HG02623 (cell line): ENCODE data around the gene FOXC1.

Experiments
- ATAC-seq: cut with Tn5 transposase; IDR thresholded peaks from one replicate; pipeline ENCODE4 v1.9.1; 2021; ENCODE audit warnings: moderate library complexity; ENCODE audit not compliant: unreplicated experiment

The FOXC1 gene

DNA sequence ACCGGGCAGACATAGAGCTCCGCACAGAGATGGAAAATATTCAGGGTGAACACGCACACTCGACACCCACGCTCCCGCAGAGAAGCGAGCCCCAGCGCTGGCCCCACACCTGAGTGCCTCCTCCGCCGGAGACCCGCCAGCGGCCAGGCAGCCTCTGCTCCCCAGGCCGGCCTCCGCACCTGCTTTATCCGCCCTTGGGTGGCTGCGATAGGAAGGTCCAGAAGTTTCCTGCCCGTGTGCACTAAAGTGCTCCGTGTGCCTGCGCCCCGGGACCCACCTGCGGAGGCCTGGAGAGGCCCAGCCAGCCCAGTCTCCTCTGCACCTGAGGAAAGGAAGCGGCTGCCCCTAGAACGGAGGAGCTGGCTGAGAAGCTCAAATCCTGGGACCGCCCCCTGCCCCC is 10.8 kb upstream of the FOXC1 start:
- no peak for ATAC-seq

DNA sequence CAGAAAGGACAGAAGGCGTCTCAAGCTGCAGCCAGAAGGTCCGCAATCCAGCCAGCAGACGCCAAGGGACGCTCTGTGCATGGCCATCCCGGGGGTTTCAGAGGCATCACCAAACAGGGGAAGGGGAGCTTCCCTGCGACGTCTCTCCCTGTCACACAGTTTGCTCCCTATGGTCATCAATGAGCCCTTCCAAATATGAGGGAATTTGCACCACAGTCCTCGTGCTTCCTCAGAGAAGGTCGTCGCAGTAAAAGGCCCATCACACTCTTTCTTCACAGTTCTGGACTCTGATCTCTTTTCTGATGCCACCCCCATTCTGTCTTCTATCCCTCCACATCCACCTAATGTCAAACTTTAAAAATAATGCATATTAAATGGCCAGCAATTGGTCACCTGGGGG is 10.2 kb upstream of the FOXC1 start:
- no peak for ATAC-seq

DNA sequence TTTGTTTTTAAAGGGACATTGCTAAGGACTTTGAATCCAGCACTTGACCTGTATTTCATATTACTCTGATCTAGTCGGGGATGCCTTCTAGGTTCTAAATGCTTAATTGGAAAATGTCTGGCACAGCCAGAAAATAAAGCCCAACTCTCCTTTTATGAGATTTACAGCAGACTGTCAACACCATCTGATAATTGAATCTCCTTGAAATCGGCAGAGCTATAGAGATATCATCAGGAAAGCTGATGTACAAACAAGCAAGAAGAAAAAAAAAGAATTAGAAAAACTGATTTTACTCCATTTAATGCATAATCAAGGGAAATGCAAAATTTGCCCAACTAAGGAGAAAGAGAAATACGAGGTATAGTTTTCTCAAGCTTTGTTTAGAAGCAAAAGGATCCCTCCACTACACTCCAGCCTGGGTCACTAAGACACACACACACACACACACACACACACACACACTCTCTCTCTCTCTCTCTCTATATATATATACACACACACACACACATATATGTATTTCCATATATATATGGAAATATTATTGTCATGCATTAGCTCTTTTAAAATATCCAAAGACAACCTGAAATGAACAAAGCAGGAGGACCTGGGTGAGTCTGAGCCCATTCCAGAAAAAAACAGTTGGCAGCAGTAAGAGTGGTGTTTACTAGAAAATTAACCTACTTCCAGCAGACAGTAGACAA is 9.5 kb upstream of the FOXC1 start:
- no peak for ATAC-seq

DNA sequence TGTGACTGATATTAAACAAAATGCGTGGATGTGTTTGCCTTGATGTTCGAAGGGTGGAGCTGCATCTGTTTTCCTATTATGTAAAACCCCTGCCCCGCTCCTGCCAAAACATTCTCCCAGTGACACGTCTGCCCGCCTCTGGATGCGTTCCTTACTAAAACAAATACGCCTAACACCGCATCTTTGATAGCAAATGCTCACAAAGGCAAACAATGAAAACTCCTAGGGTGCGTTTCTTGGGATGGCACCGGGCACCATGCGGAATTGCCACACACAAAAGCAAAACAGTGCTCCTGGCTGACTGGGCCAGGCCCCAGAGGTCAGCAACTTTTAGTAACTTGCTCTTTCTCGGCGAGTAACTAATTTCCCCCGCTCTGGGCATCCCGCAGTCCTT is 9.0 kb upstream of the FOXC1 start:
- ATAC-seq: no peak

DNA sequence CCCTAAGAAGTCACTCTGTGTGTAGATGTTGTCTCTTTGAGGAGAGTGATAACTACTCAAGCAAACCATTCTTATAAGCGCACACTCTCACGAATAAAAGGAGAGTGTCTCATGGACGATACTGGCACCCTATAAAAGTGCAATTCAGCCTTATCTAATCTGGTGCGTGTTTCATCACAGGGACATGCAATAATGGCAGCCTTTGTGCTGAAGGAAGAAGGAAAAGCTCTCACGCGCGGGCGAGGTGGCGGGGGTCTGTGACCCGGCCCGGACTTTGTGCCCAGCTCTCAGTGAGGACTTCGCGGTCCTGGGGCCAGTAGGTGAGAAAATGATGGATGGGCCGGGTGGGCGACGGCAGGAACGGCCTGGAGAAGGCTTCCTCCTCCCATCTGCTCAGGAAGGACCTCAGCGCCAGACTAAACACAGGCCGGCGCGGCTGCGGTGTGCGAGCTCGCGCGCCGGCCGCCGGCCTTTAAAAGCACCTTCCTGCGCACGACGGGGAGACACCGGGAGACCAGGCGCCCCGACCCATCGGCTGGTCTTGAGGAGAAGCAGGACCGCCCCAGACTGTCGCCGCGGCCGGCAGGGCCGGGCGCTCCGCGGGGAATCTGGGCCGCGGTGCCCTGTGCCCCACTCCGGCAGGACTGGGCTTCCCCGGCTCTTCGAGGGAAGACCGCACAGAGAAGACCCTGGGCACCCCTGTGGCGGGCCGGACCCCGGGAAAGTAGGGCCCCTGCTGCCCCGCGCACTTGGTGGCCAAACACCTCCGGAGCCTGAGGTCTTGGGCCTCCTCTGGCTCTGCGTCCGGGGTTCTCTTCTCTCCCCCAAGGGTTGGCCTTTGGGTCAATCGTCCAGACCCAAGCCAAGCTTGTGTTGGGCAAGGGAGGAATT is 8.3 kb upstream of the FOXC1 start:
- ATAC-seq: no peak

DNA sequence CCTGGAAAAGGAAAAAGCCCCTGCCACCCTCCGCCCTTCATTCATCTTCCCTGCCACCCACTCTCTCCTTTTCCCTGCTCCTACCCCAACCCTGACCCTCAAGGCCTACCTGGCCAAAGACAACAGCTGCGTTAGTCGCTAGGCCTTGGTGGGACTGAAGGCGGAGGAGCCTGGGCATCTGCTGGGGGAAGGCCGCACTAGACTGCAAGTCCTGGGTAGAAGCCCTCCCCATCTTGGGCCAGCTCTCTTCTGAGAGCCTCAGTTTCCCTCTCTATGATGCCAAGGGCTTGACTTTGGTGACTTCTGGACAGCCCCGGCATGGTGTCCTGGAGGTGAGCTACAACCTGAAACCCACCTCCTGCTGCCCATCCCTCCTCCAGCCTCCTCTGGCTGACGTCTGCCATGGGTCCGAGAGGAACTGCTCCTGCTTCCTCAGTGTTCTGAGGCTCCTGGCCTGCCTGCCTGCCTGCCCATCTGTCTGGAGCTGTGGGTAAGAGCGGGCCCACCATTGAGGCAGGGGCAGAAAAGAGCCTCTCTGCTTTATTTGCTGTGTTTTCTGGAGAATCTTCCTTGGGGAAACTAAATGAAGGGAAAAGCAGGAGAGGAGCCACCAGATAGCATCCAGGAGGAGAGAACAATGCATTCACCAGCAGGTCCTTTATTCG is 7.5 kb upstream of the FOXC1 start:
- no peak for ATAC-seq

DNA sequence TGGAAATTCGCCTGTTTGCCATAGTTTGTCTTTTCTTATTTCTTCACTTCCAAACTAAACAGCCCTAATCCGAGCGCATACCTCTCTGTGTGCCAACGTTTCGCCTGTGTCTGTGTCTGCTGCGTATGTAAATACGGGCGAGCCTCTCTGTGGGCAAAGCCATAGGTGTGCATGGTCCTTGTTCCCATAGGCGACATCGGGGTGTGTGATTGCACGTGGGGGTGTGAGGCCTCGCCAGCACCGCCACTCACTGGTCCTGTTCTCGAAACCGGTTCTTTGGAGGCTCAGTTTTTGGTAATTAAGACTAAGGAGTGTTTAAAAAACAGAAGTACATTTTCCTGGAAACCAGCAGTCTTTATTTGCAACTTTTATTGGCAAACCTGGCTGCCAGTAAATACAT is 6.0 kb upstream of the FOXC1 start:
- ATAC-seq: no peak

DNA sequence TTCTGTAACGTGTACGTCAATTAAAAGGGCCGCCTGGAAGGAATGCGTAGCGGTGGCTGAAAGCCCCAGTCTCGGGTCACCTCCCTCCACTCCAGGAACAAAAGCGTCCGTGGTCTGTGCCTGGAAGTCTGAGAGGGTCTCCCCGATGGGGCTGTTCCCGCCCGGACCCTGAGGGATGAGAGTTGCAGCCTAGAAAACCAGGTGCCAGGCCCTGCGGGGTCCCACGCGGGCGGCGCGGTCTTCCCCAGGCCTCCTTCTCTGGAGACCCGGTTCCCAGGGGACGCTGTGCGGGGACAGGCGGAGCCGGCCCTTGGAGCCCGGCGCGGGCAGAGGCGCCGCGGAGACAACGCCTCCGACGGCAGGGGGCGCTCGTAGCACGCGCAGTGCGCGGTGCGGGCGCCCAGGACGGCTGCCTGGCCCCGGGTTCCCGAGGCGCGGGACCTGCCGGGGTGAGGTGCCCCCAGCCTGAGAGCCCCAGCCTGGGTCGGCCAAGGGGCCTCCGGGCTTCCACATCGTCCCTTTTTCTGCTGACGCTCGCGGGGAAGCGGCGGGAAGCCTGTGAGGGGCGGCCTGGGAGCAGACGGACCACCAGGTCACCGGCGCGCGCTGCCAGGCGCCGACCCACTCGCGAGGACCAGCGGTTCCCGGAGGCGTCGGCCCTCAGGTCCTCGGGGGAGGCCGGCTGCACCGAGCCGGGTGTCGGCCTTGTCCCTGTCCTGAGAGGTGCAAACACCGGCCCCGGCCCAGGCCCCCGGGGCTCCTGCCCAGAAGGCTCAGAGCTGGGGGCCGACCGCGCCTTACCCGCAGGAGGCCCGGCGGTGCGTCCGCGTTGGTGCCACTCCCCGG is 5.3 kb upstream of the FOXC1 start:
- peak; percentile 56 for ATAC-seq

DNA sequence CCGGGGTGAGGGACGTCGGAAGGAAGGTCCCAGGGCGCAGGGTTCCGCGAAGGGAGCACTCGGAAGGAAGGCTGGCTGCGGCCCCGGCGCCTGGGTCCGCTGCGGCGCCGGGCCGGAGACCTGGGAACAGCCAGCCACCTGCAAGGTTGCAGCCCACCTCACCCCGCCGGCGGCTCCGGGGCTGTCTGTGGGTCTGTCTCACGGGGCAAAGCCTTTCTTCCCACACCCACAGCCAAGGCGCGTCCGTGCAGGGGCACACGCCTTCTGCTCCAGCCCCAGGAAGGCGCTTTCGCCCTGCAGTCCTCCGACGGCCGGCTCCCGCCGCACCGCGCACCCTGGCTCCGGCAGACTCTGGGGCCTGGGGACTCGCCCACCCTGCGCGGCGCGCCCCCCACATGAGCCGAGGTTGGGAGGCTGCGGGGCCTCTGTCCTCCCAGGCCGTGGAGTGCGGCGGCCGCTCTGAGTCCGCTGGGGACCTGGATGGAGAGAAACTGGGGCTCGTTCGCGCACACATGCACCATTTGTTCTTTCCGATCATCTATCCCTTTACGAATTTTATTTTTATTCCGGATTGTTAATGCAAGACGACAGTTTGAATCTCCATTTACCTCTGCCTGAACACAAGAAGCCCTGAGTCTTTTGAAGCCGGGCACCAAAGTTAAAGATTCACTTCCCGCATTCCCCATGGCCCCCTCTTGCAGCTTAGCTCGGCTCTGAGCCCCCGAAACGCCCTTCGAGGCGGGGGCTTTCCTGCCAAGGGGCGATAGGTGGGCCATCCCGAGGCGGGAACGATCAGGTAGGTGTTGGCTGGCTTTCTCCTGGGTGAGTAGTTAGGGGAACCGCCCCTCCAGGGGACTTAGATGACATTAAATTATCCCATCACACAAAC is 4.5 kb upstream of the FOXC1 start:
- ATAC-seq: no peak

DNA sequence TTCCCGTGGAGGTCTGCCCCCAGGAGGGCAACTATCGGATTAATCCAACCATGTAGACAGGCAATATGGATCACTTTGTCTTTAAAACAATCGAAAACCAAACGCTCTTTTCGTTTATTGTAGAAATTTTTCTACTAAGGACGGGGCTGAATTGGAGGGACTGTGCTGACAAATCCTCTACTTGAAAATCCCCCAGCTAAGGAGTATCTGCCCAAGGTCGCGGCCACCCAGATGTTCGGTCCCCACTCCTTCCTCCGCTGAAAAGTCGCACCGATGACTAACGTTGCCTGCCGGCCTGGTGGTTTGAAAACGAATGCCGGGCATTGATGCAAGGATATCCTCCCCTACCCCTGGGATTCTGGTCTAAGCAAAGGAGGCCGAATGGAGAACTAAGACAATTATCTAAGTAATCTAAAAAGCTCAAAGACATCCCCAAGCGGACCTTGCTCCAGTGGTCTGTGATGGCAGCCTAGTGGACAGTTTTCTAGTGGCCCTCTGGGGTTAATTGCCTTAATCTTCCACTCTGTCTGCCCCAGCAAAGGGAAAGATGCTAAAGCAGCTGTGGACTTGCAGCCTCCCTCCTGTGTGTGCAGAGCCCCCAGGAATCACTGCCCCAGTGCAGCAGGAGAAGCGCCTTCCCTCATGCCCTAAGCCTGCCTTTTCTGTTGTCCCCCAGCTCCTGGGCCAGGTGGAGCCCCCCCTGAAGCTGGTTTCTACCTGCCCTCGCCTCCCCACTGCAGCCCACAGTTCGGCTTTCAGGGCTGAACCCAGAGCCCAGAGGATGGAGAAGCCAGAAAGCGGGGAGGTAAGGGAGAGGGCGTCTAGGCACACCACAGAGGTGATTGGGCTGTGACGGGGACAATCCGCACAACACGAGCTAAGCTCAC is 3.6 kb upstream of the FOXC1 start:
- ATAC-seq: no peak

DNA sequence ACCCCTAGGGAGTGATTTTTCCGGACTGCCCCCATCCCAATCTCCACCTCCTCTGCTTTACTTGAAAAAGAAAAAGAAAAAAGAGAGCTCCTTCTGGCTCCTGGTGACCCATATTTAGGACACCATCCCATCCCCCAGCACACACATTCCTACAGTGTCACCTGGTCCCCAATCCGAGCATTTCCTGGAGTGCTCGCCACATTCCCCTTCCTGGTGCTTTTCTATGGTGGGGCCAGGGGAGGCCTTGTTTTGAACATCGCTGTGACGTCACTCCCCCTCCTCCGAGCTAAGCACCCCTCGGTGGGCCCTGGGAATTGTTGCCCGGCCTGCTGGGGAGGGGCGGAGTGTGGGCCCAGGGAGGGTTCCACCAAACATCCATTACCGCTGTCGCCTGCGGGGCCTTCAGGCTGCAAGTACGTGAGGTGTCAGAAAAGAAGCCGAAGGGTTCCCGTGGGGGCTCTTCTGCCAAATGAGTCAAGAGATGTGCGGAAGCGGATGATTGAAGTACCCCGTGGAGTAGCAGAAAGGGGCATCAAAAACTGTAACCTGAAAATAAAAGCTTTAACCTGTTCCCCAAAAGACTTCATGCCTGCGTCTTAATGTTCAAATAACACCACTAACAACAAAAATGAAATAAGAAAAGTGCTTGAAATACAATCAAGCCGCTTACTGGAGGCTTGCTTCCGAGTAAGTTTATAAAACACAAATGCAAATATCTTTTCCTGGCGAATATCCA is 2.8 kb upstream of the FOXC1 start:
- no peak for ATAC-seq

DNA sequence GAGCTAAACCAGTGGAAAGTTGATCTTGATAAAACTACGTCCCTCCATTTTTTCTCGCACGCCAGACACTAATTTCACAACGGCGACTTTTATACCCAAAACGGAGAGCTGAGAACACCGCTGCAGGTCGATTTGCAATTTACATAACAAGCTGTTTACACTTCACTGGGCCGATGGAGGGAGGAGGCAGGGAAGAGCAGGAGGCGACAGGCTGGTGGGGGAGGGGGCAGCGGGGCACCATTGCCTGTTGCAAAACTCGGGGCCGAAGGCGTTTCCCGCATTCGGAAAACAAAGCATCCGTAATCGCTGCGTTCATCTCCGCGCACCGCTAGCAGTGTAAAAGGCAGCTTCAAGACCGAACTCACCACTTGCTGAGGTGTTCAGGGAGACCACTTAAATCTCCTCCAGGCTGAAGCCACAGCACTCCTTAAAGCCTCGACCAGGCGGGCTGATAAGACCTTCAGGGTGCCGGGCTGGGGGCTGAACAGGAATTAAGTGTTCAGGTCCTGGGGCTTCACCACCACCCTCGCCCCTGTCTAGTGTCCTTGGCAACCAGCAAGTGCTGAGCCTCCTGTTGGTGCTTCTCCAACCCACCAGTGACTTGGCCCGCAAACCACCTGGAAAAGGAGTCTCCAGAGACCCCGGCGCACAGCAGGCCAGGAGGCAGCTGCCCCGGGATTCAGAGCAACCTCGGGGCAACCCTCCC is 2.0 kb upstream of the FOXC1 start:
- ATAC-seq: no peak

DNA sequence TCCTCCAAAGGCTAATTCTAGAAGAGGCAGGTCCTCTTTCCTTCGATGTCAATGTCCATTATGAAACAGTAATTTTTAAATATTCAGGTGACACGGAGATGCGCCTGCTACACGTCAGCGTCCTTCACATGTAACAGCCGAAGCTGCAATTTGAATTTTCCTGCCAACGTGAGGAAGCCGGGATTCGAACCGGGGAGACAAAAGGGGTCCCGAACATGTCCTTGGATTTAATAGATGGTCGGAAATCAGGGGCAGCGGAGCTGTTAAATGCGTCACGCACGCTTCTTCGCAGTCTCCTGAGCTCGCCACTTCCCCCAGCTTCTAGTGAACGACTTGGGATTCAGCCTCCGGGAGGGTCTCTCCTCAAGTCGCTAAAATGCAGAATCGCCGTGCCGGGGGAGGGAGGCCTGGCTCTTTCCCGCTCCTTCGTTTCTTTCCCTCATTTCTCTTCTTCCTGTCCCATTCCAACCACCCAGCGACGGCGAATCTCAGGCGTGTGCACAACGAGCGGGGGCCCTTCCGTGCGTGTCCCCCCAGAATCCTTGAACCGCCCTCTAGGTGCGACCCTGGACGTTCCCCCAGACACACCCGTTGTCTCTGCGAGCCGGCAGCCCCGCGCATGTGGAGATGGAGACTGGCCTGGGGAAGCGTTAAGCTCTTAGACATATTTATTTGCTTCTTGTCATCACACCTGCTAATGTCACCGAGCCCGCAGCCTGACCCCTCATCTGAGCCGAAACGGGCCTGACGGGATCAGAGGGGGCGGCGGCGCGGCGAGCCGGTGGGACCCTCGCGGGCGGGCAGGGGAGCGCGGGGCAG is 1.3 kb upstream of the FOXC1 start:
- no peak for ATAC-seq

DNA sequence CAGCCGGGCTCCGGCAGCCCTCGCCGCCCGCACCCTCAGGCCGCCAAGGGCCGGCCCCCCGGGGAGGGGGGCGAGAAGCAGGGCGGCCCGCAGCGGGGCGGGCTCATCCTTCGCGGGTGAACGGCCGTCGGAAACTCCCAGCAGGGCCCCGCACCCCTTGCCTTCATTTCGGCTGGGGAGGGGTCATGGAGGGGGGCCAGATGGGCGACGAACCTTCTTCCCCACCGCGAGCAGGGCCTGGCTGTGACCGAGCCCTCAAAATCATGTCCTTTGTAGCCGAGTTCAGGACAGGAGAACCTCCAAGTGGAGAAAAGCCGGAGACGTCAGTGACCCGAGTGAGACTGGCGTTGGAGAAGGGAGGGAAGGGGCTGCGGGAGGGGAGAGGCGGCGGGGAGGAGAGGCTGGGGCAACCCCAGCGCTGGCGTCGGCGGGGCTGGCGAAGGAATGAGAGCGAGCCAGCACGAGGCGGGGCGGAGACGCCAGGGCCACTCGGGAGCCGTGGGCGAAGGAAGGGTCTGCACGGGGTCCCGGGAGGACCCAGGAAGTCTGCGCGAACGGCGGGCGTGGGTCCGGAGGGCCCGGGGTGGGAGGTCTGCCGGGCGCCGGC is 571 bp upstream of the FOXC1 start:
- no peak for ATAC-seq

DNA sequence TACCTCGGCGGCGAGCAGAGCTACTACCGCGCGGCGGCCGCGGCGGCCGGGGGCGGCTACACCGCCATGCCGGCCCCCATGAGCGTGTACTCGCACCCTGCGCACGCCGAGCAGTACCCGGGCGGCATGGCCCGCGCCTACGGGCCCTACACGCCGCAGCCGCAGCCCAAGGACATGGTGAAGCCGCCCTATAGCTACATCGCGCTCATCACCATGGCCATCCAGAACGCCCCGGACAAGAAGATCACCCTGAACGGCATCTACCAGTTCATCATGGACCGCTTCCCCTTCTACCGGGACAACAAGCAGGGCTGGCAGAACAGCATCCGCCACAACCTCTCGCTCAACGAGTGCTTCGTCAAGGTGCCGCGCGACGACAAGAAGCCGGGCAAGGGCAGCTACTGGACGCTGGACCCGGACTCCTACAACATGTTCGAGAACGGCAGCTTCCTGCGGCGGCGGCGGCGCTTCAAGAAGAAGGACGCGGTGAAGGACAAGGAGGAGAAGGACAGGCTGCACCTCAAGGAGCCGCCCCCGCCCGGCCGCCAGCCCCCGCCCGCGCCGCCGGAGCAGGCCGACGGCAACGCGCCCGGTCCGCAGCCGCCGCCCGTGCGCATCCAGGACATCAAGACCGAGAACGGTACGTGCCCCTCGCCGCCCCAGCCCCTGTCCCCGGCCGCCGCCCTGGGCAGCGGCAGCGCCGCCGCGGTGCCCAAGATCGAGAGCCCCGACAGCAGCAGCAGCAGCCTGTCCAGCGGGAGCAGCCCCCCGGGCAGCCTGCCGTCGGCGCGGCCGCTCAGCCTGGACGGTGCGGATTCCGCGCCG is 994 bp downstream of the FOXC1 start:
- no peak for ATAC-seq

DNA sequence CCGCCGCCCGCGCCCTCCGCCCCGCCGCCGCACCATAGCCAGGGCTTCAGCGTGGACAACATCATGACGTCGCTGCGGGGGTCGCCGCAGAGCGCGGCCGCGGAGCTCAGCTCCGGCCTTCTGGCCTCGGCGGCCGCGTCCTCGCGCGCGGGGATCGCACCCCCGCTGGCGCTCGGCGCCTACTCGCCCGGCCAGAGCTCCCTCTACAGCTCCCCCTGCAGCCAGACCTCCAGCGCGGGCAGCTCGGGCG is 1.5 kb downstream of the FOXC1 start:
- ATAC-seq: no peak
